T-helper 2 cell treated with Interferon-gamma antibody and Interleukin-4, amounts not matched to agents 5 μg/mL and 100 μg/mL, for 36 hours (primary cell): ENCODE results near the gene RHBDL1.
A peak's percentile ranks its signal among the peaks of the same experiment; 100 is the strongest.

Experiments
- DNase-seq: peaks from one replicate; pipeline ENCODE4 v3.0.0; 2021; ENCODE audit warnings: low spot score
- H3K27ac Mint-ChIP-seq: one replicate; pipeline ENCODE4 v1.8.0; 2021; ENCODE audit warnings: mild to moderate bottlenecking, mixed read lengths
- H3K27me3 Mint-ChIP-seq: one replicate; pipeline ENCODE4 v1.8.0; 2021; ENCODE audit warnings: low read depth, mixed read lengths
- H3K36me3 Mint-ChIP-seq: one replicate; pipeline ENCODE4 v1.8.0; 2021; ENCODE audit warnings: low read depth, mixed read lengths
- H3K4me1 Mint-ChIP-seq: one replicate; pipeline ENCODE4 v1.8.0; 2021; ENCODE audit warnings: low read depth, mixed read lengths
- H3K4me3 Mint-ChIP-seq: one replicate; pipeline ENCODE4 v1.8.0; 2022; ENCODE audit warnings: mild to moderate bottlenecking, moderate library complexity, mixed read lengths
- H3K9me3 Mint-ChIP-seq: one replicate; pipeline ENCODE4 v1.8.0; 2021; ENCODE audit warnings: mixed read lengths

RHBDL1 gene

DNA sequence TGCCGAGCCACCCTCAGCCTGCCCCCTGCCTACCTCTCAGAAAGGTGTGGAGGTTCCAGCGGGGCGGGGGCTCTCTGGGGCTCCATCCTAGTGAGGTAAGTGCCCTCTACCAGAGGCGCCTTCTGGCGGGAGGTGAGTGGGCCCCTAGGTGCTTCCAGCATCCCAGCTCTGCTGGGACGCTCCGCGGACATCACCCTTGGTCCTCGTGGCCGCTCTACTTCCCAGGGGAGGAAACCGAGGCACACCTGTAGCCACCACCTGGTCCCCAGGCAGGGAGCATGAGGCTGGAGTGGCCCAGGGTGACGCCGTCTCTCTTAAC, 32.5 kb upstream of the RHBDL1 start:
- no peaks in the 10 kb centered on the region for H3K36me3 Mint-ChIP-seq
- H3K27me3 Mint-ChIP-seq = no peaks in the 10 kb centered on the region
- no peak for DNase-seq
- H3K27ac Mint-ChIP-seq = peak overlapping the region; percentile 41
- H3K4me3 Mint-ChIP-seq = peak overlapping the region; percentile 75
- H3K9me3 Mint-ChIP-seq = no peaks in the 10 kb centered on the region
- peaks cover 9% of the 10 kb centered on the region for H3K4me1 Mint-ChIP-seq

DNA sequence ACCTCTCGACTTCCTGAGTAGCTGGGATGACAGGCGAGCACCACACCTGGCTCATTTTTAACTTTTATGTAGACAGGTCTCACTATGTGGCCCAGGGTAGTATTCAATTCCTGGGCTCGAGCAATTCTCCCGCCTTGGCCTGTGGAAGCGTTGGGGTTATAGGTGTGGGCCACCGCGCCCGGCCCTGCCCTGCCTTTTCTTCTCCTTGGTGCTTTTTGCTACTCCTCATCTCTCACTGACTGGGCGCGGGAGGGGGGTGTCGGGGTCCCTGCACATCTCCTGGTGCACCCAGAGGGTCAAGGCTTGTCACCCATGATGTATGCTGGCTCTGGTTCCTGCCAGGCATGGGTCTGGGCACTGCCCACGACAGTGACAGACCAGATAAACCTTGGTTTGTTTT, 30.9 kb upstream of the RHBDL1 start:
- no peak for DNase-seq
- Mint-ChIP-seq H3K27ac (peak overlapping the region; percentile 21), H3K9me3 (no peaks in the 10 kb centered on the region), H3K36me3 (no peaks in the 10 kb centered on the region), H3K4me1 (peaks cover 9% of the 10 kb centered on the region), H3K27me3 (no peaks in the 10 kb centered on the region), H3K4me3 (peak overlapping the region; percentile 55)

- no peak for DNase-seq
- no peak overlapping the region for H3K27ac Mint-ChIP-seq
- H3K36me3 Mint-ChIP-seq = no peaks in the 10 kb centered on the region
- H3K27me3 Mint-ChIP-seq = no peaks in the 10 kb centered on the region
- no peak overlapping the region for H3K4me3 Mint-ChIP-seq
- peaks cover 9% of the 10 kb centered on the region for H3K4me1 Mint-ChIP-seq
- H3K9me3 Mint-ChIP-seq = no peaks in the 10 kb centered on the region
These were observed 29.4 kb upstream of the RHBDL1 start for GRCh38 chr16:645852-646678.

DNA sequence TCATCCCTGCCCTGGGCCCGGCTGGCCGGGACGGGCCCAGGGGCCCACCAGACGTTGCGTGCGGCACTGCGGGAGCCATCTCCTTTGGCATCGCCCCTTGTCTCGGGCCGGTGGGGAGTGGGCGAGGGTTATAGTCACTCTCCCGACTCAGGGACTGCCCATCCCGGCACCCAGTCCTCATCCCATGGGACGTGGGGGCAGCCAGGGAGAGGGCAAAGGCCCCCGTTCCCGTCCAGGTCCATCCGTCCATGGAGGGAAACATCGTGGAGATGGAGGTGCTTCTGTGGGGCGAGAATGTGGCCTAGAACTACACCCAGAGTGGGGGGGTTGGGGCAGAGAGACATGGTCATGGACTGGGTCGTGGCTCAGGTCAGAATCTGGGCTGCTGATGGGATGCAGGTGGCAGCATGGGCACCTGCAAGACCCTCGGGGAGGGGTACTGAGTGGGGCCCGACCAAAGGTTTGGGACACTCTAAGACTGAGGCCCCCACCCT, 28.7 kb upstream of the RHBDL1 start:
- Mint-ChIP-seq H3K27ac (no peak overlapping the region), H3K27me3 (no peaks in the 10 kb centered on the region), H3K36me3 (no peaks in the 10 kb centered on the region), H3K4me3 (no peak overlapping the region), H3K4me1 (peaks cover 9% of the 10 kb centered on the region), H3K9me3 (no peaks in the 10 kb centered on the region)
- DNase-seq = no peak

DNA sequence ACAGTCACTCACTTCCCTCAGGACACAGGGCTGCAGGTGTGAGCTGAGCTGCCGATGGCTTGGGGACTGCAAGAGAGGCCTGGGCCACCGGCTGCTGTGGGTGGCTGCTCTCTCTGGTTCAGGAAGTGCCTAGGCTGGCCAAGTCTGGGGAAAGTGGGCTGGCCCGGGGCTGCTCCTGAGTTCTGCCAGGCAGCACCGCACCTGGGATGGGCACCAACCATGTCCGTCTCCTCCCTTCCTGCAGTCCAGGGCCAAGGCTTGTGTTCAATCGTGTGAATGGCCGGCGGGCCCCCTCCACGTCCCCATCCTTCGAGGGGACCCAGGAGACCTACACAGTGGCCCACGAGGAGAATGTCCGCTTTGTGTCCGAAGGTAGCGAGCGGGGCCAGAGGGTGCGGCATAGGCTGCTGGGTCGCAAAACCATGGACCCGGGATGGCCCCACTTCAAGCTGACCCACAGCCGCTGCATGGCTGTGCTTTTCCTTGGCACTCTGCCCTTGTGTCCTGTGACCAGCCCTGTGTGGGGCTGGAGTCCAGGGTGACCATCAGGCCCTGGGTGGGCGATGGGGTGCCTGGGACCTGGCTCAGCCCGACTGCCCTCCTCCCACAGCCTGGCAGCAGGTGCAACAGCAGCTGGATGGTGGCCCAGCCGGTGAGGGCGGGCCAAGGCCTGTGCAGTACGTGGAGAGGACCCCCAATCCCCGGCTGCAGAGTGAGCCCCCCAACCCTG, 28.1 kb upstream of the RHBDL1 start:
- Mint-ChIP-seq H3K27ac (no peak overlapping the region), H3K4me3 (no peak overlapping the region)

GRCh38 chr16:648071-648780, 27.2 kb upstream of the RHBDL1 start:
- Mint-ChIP-seq H3K27me3 (no peaks in the 10 kb centered on the region), H3K4me1 (peaks cover 9% of the 10 kb centered on the region), H3K9me3 (no peaks in the 10 kb centered on the region), H3K27ac (peak overlapping the region; percentile 69), H3K36me3 (no peaks in the 10 kb centered on the region), H3K4me3 (peak overlapping the region; percentile 78)
- peak; percentile 40 for DNase-seq

More for the DNA sequence above, 28.1 kb upstream of the RHBDL1 start:
- Mint-ChIP-seq H3K27me3 (no peaks in the 10 kb centered on the region), H3K36me3 (no peaks in the 10 kb centered on the region), H3K4me1 (peaks cover 9% of the 10 kb centered on the region), H3K9me3 (no peaks in the 10 kb centered on the region)
- no peak for DNase-seq

- Mint-ChIP-seq H3K4me3 (peak within 1 kb of the TSS; percentile 78), H3K4me1 (peaks cover 6% of the 10 kb centered on the region), H3K27me3 (no peaks in the 10 kb centered on the region), H3K36me3 (no peaks in the 10 kb centered on the region), H3K9me3 (no peaks in the 10 kb centered on the region), H3K27ac (peak within 1 kb of the TSS; percentile 69)
- DNase-seq = peak; percentile 93
These were observed 26.5 kb upstream of the RHBDL1 start, which contains the start of gene WDR90 for GRCh38 chr16:648781-649589. Gene WDR90, plus strand, starts transcription at chr16:649365. Its CDS starts 52 bp downstream, at chr16:649417.

GRCh38 chr16:649631-650030, 25.8 kb upstream of the RHBDL1 start:
- peaks cover under 1% of the 10 kb centered on the region for H3K4me1 Mint-ChIP-seq
- H3K27ac Mint-ChIP-seq = peak overlapping the region; percentile 43
- H3K9me3 Mint-ChIP-seq = no peaks in the 10 kb centered on the region
- no peak for DNase-seq
- peak overlapping the region; percentile 77 for H3K4me3 Mint-ChIP-seq
- no peaks in the 10 kb centered on the region for H3K36me3 Mint-ChIP-seq
- no peaks in the 10 kb centered on the region for H3K27me3 Mint-ChIP-seq

DNA sequence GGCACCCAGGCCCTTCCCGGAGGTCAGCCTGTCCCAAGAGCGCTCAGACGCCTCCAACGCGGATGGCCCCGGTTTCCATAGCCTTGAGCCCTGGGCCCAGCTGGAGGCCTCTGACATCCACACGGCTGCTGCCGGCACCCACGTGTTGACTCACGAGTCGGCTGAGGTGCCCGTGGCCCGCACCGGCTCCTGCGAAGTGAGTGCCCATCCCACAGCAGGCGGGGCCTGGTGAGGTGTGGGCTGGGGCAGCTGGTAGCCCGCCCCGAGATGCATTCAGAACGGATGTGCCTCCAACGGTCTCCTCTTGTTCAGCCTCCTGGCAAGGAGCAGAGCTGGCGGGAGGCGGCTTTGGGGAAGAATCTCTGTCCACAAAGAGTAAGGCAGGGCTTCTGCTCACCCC, 23.6 kb upstream of the RHBDL1 start:
- DNase-seq = no peak
- no peak overlapping the region for H3K27ac Mint-ChIP-seq
- no peaks in the 10 kb centered on the region for H3K9me3 Mint-ChIP-seq
- H3K27me3 Mint-ChIP-seq = no peaks in the 10 kb centered on the region
- no peaks in the 10 kb centered on the region for H3K36me3 Mint-ChIP-seq
- no peaks in the 10 kb centered on the region for H3K4me1 Mint-ChIP-seq
- no peak overlapping the region for H3K4me3 Mint-ChIP-seq

DNA sequence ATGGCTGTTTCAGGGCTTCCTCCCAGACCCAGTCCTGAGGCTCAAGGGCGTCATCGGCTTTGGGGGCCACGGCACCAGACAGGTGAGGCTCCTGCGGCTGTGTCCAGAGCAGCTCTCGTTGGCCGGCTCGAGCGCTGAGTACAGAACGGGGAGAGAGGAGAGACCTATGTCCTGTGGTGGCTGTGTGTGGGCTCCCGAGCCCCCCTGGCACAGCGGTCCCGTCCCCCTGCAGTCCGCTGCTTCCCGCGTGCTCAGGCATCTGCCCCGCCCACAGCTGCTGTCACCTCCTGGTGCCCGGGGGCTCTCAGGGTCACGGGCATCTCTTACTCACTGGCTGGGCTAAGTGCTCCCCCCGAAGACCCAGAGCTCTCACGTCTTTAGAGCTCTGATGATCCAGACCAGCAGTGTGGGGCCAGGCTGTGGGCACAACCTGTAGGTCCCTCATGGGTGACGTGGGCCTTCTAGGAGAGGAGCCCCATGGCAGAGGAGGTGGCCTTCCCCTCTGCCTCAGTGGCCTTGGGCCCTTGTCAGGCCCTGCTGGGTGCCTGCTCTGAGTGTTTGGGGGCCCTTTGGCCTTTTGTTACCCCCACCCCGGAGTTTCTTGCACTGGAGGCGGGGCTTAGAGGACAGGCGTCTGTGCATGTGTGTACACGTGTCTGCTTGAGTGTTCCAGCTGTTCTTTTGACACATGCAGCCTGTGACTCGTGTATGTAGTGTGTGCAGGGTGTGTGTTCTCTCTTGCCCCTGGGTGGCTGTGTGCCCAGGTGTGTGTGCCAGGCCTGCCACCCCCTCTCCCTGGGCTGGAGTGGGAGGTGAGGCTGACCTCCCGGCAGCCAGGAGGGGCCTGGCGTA, 22.8 kb upstream of the RHBDL1 start:
- DNase-seq = no peak
- H3K4me1 Mint-ChIP-seq = no peaks in the 10 kb centered on the region
- no peak overlapping the region for H3K4me3 Mint-ChIP-seq
- no peaks in the 10 kb centered on the region for H3K27me3 Mint-ChIP-seq
- H3K9me3 Mint-ChIP-seq = no peaks in the 10 kb centered on the region
- H3K27ac Mint-ChIP-seq = no peak overlapping the region
- H3K36me3 Mint-ChIP-seq = no peaks in the 10 kb centered on the region

GRCh38 chr16:654034-654433, 21.4 kb upstream of the RHBDL1 start:
- Mint-ChIP-seq H3K27me3 (no peaks in the 10 kb centered on the region), H3K9me3 (no peaks in the 10 kb centered on the region), H3K4me1 (no peaks in the 10 kb centered on the region), H3K27ac (no peak overlapping the region), H3K4me3 (no peak overlapping the region), H3K36me3 (no peaks in the 10 kb centered on the region)
- DNase-seq = no peak

DNA sequence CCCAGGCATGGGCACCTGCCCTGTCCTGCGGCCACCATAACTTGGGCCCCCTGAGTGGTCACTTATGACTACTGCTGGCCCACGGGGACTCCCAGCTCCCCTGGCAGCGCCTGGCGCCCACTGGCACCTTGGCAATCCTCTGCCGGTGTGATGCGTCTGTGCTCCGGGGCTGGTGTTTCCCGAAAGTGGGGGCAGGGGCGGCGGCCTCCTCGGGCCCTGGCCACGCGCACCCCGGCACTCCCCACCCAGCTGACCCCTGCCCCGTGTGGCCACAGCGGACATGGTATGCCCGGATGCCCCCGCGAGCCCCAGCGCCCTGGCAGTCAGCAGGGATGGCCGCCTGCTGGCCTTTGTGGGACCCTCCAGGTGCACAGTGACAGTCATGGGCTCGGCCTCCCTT, 18.0 kb upstream of the RHBDL1 start:
- no peak for DNase-seq
- Mint-ChIP-seq H3K36me3 (no peaks in the 10 kb centered on the region), H3K9me3 (no peaks in the 10 kb centered on the region), H3K4me1 (peaks cover 5% of the 10 kb centered on the region), H3K27me3 (no peaks in the 10 kb centered on the region), H3K4me3 (no peak overlapping the region), H3K27ac (no peak overlapping the region)
